HG03097 (cell line): ENCODE measurements around the gene KDM7A.

Source experiments
- ATAC-seq: cut with Tn5 transposase; IDR thresholded peaks from one replicate; pipeline ENCODE4 v1.9.1; 2021; ENCODE audit not compliant: unreplicated experiment, low FRiP score

The KDM7A gene

DNA sequence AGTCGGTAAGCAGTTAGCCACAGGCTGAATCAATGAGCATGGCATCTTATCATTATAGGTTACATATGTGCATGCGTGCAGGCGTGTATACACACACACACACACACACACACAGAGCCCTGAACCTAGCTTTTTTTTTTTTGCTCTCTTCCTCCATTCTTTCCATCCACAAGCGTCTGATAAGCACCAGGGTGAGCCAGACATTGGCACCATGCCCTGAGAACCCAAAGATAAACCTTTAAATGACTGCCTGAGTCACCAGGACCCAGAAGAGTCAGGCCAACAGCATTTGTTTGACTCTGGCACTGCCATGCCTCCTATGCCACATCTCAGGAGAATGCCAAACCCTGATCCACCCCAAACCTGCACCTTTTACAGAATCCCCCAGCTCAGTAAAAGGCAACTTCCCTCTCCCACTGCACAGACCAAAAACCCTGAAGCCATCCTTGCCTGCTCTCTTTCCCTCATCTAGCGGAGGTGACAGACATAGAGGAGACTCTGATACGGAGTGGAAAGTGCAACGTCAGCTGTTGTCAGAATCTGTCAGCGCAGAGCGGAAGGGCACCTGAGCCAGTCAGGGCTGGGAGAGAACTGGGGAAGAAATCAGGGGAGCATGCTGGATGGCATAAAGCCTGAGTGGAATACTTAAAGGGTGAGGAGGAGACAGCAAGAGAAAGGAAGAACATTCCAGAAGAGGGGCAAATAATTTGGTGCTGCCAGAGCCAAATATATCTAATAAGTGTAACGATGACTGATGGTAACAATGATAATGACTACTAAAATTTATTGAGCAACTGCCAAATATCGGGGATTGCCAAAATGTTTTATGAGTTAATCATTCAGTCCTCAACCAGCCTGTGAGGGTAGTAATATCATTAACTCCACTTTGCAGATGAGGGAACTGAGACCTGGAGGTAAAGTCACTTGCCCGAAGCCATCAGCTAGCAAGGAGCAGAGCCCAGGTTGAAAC, 117.2 kb downstream of the KDM7A start:
- ATAC-seq = no peak

DNA sequence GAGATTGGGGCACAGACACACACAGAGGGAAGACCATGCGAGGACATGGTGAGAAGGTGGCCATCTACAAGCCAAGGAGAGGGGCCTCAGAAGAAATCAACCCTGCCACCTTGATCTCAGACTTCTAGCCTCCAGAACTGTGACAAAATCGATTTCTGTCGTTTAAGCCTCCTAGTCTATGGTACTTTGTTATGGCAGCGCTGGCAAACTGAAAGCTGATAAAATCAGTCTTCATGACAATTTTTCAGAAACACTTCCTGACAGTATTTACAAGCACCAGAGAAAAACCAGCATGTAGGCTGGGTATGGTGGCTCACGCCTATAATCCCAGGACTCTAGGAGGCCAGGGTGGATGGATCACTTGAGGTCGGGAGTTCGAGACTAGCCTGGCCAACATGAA, 118.3 kb downstream of the KDM7A start:
- ATAC-seq = no peak

DNA sequence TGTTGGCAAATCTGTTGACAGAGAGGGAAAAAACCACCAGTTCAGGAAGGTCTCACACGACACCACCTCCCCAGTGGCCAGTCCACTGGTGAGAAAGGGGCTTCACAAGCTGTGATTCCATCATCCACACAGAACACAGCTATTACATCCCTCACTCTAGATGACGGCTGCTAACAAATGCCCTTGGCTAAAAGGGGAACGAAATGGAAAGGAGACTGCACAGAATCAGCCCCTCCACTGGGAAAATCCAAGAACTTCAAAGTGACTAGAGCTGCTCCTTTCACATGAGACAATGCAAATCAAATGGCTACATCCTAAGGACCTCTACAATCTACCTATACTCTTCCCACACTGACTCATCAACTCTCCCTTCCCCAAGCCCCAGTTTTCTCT, 119.6 kb downstream of the KDM7A start:
- no peak for ATAC-seq

- ATAC-seq = no peak
Observed at GRCh38 chr7:140056431-140057142, 120.2 kb downstream of the KDM7A start.

- no peak for ATAC-seq
Observed at GRCh38 chr7:140055833-140056232, 121.0 kb downstream of the KDM7A start.

DNA sequence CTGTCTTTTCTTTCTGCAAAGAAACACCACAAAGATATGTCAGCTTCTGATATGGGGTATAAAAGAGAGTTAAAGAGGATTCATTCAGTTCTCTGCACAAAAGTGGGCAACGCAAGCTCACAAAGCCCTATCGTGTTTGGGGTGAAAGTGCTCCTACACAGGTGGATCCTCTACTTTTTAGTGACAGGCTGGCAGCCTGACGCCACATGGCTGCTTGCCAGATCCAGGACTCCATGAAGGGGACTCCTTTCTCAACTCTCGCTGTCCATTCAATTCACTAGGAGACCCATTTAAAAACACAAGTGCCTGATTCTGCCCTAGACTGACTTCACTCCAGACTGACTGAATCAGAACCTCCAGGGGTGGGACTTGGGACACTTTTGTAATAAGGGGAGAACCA, 122.0 kb downstream of the KDM7A start:
- ATAC-seq = no peak

DNA sequence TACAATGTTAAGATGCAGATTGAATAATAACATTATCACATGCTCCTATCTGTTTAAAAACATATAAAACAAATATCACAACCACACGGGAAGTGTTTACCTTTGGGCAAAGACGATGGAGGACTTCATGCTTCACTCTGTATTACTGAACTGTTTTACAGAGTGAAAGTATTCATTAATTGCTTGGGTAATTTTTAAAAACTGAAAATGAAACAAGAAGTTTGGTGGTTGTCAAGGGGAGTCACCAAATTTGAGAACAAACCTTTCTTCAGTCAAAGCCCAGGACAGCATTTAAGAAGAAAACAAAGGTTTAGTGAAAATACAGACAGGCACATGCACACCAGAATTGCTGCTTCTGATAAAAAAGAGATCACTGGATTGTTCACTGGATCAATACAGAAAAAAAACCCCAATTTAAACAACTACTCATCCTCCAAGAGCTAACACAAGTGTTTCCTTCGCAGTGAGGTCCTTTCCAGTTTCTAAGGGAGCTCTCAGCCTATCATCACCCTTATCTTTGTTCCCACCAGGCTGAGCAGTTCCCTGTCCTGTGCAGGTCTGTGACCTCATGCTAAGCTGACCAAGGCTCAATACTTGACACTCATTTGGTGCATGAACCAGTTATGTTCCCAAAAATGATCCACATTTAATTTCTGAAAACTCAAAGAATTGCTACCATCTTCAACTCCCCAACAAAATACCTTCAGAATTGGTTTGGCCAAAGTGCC, 122.8 kb downstream of the KDM7A start:
- ATAC-seq = peak; percentile 78

DNA sequence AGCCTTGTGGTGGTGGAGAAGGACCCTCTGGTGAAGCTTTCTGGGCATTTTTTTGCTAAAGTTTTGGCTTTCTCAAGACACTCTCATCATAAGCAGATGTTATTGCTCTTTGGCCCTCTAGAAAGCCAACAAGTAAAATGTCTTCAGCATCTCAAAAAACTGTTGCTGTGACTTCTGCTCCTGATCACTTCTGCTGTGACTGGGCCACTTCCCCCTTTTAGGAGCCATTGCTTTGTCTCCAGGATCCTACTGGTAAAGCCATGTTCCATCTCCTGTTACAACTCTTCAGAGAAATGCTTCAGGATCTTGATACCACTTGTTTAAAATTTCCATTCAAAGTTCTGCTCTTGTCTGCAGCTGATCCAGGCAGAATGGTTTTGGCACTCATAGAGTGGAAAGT, 125.0 kb downstream of the KDM7A start:
- ATAC-seq = no peak

GRCh38 chr7:140050100-140050499, 126.7 kb downstream of the KDM7A start:
- ATAC-seq = no peak

DNA sequence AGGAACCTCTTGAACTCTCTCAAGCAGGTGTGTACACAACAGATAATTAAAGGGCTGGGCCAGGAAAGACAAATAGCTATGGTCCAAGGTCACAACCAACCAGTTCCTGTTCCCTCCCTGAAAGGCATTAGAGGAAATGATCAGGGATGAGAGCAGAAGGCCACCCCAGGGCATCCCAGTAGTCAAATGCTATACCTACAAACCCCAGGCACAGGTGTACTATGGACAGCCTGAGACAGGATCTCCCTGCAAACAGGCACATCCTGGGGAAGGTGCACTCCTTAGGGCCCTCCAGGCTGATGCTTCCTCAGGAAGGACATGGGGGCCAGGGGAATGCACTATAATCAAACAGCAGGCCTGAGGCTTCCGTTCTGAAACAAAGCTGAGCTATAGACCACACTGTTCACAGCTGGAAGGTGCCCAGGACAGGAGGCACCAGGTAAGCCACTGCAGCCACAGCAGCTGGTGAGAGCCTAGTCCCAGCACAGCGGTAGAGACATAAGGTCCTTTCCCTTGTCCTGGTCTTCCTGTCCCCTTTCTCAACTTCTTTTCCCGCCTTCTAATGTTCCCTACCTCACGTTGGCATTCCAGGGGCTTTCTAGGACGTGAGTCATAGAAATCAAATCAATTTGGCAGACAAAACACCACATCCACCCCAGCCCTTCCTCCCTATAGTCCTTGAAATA, 127.3 kb downstream of the KDM7A start:
- ATAC-seq = no peak

DNA sequence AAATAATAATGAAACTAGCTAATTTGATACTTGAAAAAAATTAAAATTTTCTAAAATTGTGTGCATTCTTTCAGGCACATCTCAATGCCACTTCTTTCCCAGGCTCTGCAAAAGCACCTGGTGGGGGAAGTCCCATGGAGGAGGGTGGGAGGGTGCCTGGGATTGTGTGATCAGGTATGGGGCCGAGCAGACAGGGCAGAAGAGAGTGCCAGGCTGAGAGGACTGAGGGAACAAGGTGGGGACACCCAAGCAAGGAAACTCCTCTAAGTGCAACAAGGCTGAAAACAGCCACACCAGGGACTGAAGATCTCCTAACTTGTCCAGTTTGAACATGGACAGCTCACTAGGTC, 127.8 kb downstream of the KDM7A start:
- ATAC-seq = no peak

DNA sequence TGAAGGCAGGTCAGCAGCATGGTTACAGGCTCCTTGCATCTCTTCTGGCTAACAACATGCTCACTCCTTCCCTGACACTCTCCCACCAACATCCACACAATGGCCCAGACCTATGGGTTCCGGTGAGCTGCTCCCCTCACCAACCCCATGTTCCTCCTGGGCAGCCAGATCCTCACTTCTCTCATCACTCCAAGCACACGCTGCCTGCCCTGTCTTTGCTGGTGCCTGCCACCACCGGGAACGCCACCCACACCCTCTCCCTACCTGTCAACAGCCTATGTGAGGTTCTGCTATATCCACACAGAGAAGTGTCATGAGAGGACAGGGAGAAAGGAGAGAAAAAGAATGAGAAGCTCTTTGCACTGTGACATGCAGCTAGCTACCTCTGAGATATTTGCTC, 128.6 kb downstream of the KDM7A start:
- ATAC-seq = no peak

- ATAC-seq = no peak
Observed at GRCh38 chr7:140047197-140047596, 129.6 kb downstream of the KDM7A start.

GRCh38 chr7:140045697-140046096, 131.1 kb downstream of the KDM7A start:
- ATAC-seq = no peak

DNA sequence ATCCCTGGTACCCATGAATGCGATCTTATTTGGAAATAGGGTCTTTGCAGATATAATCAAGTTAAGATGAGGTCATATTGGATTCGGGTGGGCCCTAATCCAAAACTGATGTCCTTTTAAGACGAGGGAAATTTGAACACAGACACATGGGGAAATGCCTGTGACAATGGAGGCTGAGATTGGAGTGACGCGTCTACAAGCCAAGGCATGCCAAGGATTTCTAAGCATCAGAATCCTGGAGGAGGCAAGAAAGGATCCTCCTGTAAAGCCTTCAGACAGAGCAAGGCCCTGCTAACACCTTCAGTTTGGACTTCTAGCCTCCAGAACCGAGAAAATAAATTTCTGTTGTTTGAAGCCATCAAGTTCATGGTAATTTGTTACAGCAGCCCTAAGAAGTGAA, 132.5 kb downstream of the KDM7A start:
- ATAC-seq = no peak

- ATAC-seq = no peak
Observed at GRCh38 chr7:140042386-140042670, 134.5 kb downstream of the KDM7A start.

- no peak for ATAC-seq
Observed at GRCh38 chr7:140041659-140042385, 135.0 kb downstream of the KDM7A start.

DNA sequence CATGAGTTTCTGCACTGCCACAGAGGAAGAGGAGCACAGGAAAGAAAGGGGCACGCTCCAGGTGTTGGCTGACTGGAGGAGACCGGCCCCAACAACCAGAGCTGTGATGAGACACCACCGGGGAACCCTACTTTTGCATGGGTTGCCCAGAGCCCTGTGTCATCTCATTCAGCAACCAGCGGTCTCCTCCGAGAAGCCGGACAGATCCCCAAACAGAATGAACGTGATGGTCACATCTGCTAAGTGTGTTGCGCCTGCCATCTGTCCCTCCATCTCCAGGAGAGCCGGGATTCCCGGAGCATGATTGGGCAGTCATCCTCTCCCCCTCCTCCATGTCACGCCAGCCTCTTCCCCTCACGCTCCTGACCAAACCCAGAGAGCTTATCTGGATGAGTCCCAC, 136.9 kb downstream of the KDM7A start:
- ATAC-seq = no peak

DNA sequence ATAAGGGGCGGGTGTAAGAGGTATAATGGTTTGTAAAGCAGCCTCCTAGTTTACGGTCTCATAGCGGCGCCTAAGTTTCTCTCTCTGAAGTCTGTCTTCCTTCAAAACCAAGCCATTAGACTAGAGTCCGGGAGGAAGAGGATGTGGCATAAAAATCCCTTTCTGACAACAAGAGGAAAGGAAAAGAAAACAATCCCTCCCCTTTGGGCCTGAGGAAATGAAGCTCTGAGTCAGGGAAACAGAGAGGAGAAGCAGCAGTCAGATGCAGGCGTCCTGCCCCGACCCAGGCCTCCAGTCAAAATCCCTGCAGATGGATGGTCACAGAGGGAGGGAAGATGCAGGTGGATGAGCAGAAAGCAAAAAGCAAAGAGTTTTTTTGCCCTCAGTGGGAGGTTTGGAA, 137.7 kb downstream of the KDM7A start:
- ATAC-seq = no peak

DNA sequence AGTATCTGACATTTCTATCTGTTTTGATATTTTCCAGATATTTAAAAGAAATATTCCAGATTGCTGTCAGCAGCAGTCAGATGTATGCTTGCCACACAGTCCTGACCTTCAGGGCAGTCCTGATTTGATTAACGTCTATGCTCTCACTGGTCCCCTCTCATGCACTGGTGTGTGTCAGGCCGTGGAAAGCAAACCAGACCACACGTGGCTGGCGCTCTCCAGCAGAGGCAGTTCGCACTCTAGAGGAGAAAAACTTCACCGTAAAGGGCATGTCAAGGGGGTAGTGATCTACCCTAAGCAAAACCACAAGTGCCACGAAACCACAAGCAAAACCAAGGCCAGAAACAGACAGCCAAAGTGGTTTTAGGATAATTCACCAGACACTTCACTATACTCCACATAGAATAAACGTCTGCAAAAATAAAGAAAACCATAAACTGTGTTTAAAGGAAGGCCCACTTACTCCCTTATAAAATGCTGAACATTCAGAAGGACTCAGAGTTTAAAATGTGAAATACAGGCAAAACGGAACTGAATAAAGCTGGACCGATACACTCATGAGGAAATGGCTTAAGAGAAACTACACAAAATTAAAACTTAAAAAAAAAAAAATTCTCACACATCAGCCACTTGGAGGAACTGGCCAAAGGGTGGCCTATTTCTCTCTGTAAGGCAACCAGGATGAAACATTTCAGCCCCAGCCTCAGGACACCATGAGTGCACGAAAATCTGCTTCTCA, 140.4 kb downstream of the KDM7A start:
- ATAC-seq = peak; percentile 47
